ENCODE results near the gene AP1G2. TPM values are rescaled to one million over a fixed set of nuclear protein-coding genes. Genes with fewer than 3 reads are reported as not detected.
A peak's percentile ranks its signal among the peaks of the same experiment; 100 is the strongest.

AP1G2 gene
- total and polyA plus RNA-seq, 2 of the 13 experiments (the other 11 are each of a cell fraction or from before 2014, with no cell fraction given), result 96.9 to 611 TPM

GRCh38 chr14:23614395-23614828 is 46.8 kb upstream of the AP1G2 start (continued):
- no peak for TF ChIP-seq ZNF432 (CRISPR knock-in tag; IDR thresholded peaks at IDR 0.05; ENCODE audit: borderline replicate concordance)
- peak; percentile 5 for TF ChIP-seq ZNF781 (CRISPR knock-in tag; IDR thresholded peaks at IDR 0.05; ENCODE audit: borderline replicate concordance, not compliant biosample characterization)
- TF ChIP-seq FOXJ3 (CRISPR knock-in tag; IDR thresholded peaks at IDR 0.05; ENCODE audit: borderline replicate concordance), result no peak
- no peak for TF ChIP-seq ZNF576 (CRISPR knock-in tag; IDR thresholded peaks at IDR 0.05)
- no peak for TF ChIP-seq ZNF256 (CRISPR knock-in tag; conservative IDR thresholded peaks at IDR 0.05)
- no peak for TF ChIP-seq NONO (IDR thresholded peaks at IDR 0.05)
- TF ChIP-seq NONO (CRISPR knock-in tag; conservative IDR thresholded peaks at IDR 0.05), result no peak
- no peak for TF ChIP-seq CHD2 (IDR thresholded peaks at IDR 0.05; ENCODE audit: low read depth, low read length)
- TF ChIP-seq ZNF160 (CRISPR knock-in tag; IDR thresholded peaks at IDR 0.05), result no peak
- TF ChIP-seq ZBTB42 (CRISPR knock-in tag; IDR thresholded peaks at IDR 0.05), result no peak
- no peak for TF ChIP-seq CREBL2 (CRISPR knock-in tag; IDR thresholded peaks at IDR 0.05; ENCODE audit: borderline replicate concordance)
- TF ChIP-seq ZNF136 (CRISPR knock-in tag; IDR thresholded peaks at IDR 0.05; ENCODE audit: low read depth), result no peak
- 0 out of 2 replicates have a peak, but pooled peaks have one; percentile 23 for TF ChIP-seq ELF1 (CRISPR knock-in tag; IDR thresholded peaks at IDR 0.05)
- no peak for TF ChIP-seq KDM5A (IDR thresholded peaks at IDR 0.05; ENCODE audit: borderline replicate concordance, low read length)
- TF ChIP-seq ZNF337 (CRISPR knock-in tag; IDR thresholded peaks at IDR 0.05; ENCODE audit: borderline replicate concordance, low read depth), result no peak
- no peak for TF ChIP-seq SKIL (CRISPR knock-in tag; IDR thresholded peaks at IDR 0.05; ENCODE audit: borderline replicate concordance)
- TF ChIP-seq NCOA5 (CRISPR knock-in tag; IDR thresholded peaks at IDR 0.05), result no peak
- no peak for TF ChIP-seq PLSCR1 (CRISPR knock-in tag; IDR thresholded peaks at IDR 0.05; ENCODE audit: borderline replicate concordance)
- TF ChIP-seq PRDM10 (CRISPR knock-in tag; IDR thresholded peaks at IDR 0.05; ENCODE audit: low read depth), result no peak
- TF ChIP-seq ZNF878 (CRISPR knock-in tag; IDR thresholded peaks at IDR 0.05), result no peak
- TF ChIP-seq ZNF225 (CRISPR knock-in tag; IDR thresholded peaks at IDR 0.05), result peak; percentile 56; the same call in 1 of the 2 replicates
- no peak for TF ChIP-seq ZNF3 (CRISPR knock-in tag; IDR thresholded peaks at IDR 0.05)
- TF ChIP-seq HNRNPK (IDR thresholded peaks at IDR 0.05; ENCODE audit: low read depth, low read length, poor library complexity, severe bottlenecking), result no peak
- no peak for TF ChIP-seq HNRNPH1 (optimal IDR thresholded peaks at IDR 0.05; ENCODE audit: low read depth, low read length)
